GM23338 (cell line): ENCODE measurements around the gene COX7A1. TPM values are rescaled to one million over a fixed set of nuclear protein-coding genes. Genes with fewer than 3 reads are reported as not detected.
A peak's percentile ranks its signal among the peaks of the same experiment; 100 is the strongest.

ENCODE experiments used
- ATAC-seq: fragments of 200-7000 bp; cut with Tn5 transposase; 3 replicates; pipeline ENCODE4 v1.9.1; 2020
- DNase-seq: peaks from one replicate; pipeline ENCODE4 v3.0.0-alpha.2; 2015; ENCODE audit warnings: low spot score
- H2AFZ ChIP-seq: fragments of 200-600 bp; sonication (generic); 2 replicates; pipeline ENCODE4 v1.8.0; 2016; ENCODE audit warnings: antibody characterized with exemption, mild to moderate bottlenecking, moderate library complexity
- H3F3A ChIP-seq: fragments of 200-600 bp; sonication (generic); replicated peaks from 2 replicates; pipeline ENCODE4 v1.8.0; 2017; ENCODE audit warnings: antibody characterized with exemption, mixed run types, low read depth
- H3K27ac ChIP-seq: fragments of 200-600 bp; sonication (generic); 2 replicates; pipeline ENCODE4 v1.6.1; 2016; ENCODE audit warnings: low read depth
- H3K27me3 ChIP-seq: fragments of 200-600 bp; sonication (generic); 2 replicates; pipeline ENCODE4 v1.8.0; 2016; ENCODE audit warnings: mild to moderate bottlenecking, mixed run types, moderate library complexity; ENCODE audit not compliant: insufficient read depth
- H3K36me3 ChIP-seq: fragments of 200-600 bp; sonication (generic); 2 replicates; pipeline ENCODE4 v1.8.0; 2016; ENCODE audit warnings: mild to moderate bottlenecking; ENCODE audit not compliant: insufficient read depth
- H3K4me1 ChIP-seq: fragments of 200-600 bp; sonication (generic); 2 replicates; pipeline ENCODE4 v1.8.0; 2016; ENCODE audit warnings: mild to moderate bottlenecking, moderate library complexity; ENCODE audit not compliant: insufficient read depth
- H3K4me2 ChIP-seq: fragments of 200-600 bp; sonication (generic); 2 replicates; pipeline ENCODE4 v1.7.1; 2017; ENCODE audit warnings: mixed run types
- H3K4me3 ChIP-seq: fragments of 200-600 bp; sonication (generic); 2 replicates; pipeline ENCODE4 v1.6.1; 2016; ENCODE audit warnings: mixed run types
- H3K79me2 ChIP-seq: fragments of 200-600 bp; sonication (generic); replicated peaks from 2 replicates; pipeline ENCODE4 v1.8.0; 2017; ENCODE audit warnings: mild to moderate bottlenecking; ENCODE audit not compliant: insufficient read depth
- H3K9me2 ChIP-seq: fragments of 200-600 bp; sonication (generic); 2 replicates; pipeline ENCODE4 v1.8.0; 2017; ENCODE audit not compliant: insufficient read depth
- H4K20me1 ChIP-seq: fragments of 200-600 bp; sonication (generic); replicated peaks from 2 replicates; pipeline ENCODE4 v1.8.0; 2017; ENCODE audit warnings: mild to moderate bottlenecking; ENCODE audit not compliant: insufficient read depth
- H3K27ac Mint-ChIP-seq: 2 replicates; pipeline ENCODE4 v1.8.0; 2020; ENCODE audit warnings: inconsistent platforms, mild to moderate bottlenecking, moderate library complexity, mixed read lengths
- H3K27me3 Mint-ChIP-seq: 3 replicates; pipeline ENCODE4 v1.8.0; 2022; ENCODE audit warnings: low read depth, mild to moderate bottlenecking, moderate library complexity, mixed read lengths, inconsistent platforms; ENCODE audit not compliant: insufficient read depth, poor library complexity
- H3K36me3 Mint-ChIP-seq: 3 replicates; pipeline ENCODE4 v1.8.0; 2021; ENCODE audit warnings: low read depth, mild to moderate bottlenecking, inconsistent platforms, moderate library complexity, mixed read lengths
- H3K4me1 Mint-ChIP-seq: 3 replicates; pipeline ENCODE4 v1.8.0; 2020; ENCODE audit warnings: mild to moderate bottlenecking, inconsistent platforms, mixed read lengths
- H3K4me3 Mint-ChIP-seq: 3 replicates; pipeline ENCODE4 v1.8.0; 2021; ENCODE audit warnings: moderate library complexity, mild to moderate bottlenecking, inconsistent platforms, mixed read lengths
- H3K9me3 Mint-ChIP-seq: 3 replicates; pipeline ENCODE4 v1.8.0; 2020; ENCODE audit warnings: moderate library complexity, mild to moderate bottlenecking, inconsistent platforms, mixed read lengths
- CREB1 ChIP-seq: fragments of 250-450 bp; sonication (Bioruptor Pico); IDR thresholded peaks from 2 replicates; pipeline ENCODE4 v1.5.0; 2020; ENCODE audit warnings: low read depth, mild to moderate bottlenecking, moderate library complexity
- EZH2 ChIP-seq: fragments of 200-600 bp; sonication (generic); IDR thresholded peaks from one replicate; pipeline ENCODE4 v1.8.0; 2017; ENCODE audit warnings: antibody characterized with exemption, mild to moderate bottlenecking, low read depth; ENCODE audit not compliant: unreplicated experiment
- POLR2AphosphoS5 ChIP-seq: IDR thresholded peaks from 2 replicates; pipeline ENCODE4 v1.6.1; 2016; ENCODE audit warnings: antibody characterized with exemption, low read depth
- STAT1 ChIP-seq: IDR thresholded peaks from one replicate; pipeline ENCODE4 v1.6.1; 2016; ENCODE audit warnings: antibody characterized with exemption; ENCODE audit not compliant: unreplicated experiment
- ZNF114 ChIP-seq: fragments of 250-450 bp; sonication (Bioruptor Pico); IDR thresholded peaks from 2 replicates; pipeline ENCODE4 v1.5.0; 2020; ENCODE audit warnings: mild to moderate bottlenecking, moderate library complexity
- ZNF331 ChIP-seq: fragments of 250-450 bp; sonication (Bioruptor Pico); IDR thresholded peaks from 2 replicates; pipeline ENCODE4 v1.5.0; 2020; ENCODE audit warnings: low read depth, mild to moderate bottlenecking, moderate library complexity
- polyA plus RNA-seq: library from polyadenylated mRNA; unstranded; fragments of >200 nt; fragmentation: Nextera tagmentation; extraction: Ambion mirVana; gene quantifications from 2 replicates; pipeline ENCODE4 v1.2.1, GENCODE V29; 2016
- total RNA-seq: library from RNA; depleted of rRNA; stranded (reverse); fragments of >200 nt; shearing (Covaris generic); gene quantifications from 2 replicates; pipeline ENCODE4 v1.2.3, GENCODE V29; 2014
- TF ChIP-seq, protein P1 (sequence below): fragments of 250-450 bp; sonication (Bioruptor Pico); IDR thresholded peaks from 2 replicates; pipeline ENCODE4 v1.5.0; 2020; ENCODE audit warnings: mild to moderate bottlenecking, moderate library complexity
- TF ChIP-seq, protein P2 (sequence below): IDR thresholded peaks from 2 replicates; pipeline ENCODE4 v1.6.1; 2016; ENCODE audit warnings: antibody characterized with exemption

Gene COX7A1
- total and polyA plus RNA-seq, 2 experiments from 2014 or later: 0.52 to 5.5 TPM

DNA sequence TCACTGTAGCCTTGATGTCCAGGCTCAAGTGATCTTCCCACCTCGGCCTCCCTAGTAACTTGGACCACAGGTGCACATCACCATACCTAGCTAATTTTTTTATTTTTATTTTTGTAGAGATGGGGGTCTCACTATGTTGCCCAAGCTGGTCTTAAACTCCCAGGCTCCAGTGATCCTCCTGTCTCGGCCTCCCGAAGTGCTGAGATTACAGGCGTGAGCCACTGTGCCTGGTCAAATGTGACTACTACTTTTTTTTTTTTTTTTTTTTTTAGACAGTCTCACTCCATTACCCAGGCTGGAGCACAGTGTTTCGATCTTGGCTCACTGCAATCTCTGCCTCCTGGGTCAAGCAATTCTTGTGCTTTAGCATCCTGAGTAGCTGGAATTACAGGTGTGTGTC, 20.6 kb upstream of the COX7A1 start (continued):
- TF ChIP-seq, protein P1, sequence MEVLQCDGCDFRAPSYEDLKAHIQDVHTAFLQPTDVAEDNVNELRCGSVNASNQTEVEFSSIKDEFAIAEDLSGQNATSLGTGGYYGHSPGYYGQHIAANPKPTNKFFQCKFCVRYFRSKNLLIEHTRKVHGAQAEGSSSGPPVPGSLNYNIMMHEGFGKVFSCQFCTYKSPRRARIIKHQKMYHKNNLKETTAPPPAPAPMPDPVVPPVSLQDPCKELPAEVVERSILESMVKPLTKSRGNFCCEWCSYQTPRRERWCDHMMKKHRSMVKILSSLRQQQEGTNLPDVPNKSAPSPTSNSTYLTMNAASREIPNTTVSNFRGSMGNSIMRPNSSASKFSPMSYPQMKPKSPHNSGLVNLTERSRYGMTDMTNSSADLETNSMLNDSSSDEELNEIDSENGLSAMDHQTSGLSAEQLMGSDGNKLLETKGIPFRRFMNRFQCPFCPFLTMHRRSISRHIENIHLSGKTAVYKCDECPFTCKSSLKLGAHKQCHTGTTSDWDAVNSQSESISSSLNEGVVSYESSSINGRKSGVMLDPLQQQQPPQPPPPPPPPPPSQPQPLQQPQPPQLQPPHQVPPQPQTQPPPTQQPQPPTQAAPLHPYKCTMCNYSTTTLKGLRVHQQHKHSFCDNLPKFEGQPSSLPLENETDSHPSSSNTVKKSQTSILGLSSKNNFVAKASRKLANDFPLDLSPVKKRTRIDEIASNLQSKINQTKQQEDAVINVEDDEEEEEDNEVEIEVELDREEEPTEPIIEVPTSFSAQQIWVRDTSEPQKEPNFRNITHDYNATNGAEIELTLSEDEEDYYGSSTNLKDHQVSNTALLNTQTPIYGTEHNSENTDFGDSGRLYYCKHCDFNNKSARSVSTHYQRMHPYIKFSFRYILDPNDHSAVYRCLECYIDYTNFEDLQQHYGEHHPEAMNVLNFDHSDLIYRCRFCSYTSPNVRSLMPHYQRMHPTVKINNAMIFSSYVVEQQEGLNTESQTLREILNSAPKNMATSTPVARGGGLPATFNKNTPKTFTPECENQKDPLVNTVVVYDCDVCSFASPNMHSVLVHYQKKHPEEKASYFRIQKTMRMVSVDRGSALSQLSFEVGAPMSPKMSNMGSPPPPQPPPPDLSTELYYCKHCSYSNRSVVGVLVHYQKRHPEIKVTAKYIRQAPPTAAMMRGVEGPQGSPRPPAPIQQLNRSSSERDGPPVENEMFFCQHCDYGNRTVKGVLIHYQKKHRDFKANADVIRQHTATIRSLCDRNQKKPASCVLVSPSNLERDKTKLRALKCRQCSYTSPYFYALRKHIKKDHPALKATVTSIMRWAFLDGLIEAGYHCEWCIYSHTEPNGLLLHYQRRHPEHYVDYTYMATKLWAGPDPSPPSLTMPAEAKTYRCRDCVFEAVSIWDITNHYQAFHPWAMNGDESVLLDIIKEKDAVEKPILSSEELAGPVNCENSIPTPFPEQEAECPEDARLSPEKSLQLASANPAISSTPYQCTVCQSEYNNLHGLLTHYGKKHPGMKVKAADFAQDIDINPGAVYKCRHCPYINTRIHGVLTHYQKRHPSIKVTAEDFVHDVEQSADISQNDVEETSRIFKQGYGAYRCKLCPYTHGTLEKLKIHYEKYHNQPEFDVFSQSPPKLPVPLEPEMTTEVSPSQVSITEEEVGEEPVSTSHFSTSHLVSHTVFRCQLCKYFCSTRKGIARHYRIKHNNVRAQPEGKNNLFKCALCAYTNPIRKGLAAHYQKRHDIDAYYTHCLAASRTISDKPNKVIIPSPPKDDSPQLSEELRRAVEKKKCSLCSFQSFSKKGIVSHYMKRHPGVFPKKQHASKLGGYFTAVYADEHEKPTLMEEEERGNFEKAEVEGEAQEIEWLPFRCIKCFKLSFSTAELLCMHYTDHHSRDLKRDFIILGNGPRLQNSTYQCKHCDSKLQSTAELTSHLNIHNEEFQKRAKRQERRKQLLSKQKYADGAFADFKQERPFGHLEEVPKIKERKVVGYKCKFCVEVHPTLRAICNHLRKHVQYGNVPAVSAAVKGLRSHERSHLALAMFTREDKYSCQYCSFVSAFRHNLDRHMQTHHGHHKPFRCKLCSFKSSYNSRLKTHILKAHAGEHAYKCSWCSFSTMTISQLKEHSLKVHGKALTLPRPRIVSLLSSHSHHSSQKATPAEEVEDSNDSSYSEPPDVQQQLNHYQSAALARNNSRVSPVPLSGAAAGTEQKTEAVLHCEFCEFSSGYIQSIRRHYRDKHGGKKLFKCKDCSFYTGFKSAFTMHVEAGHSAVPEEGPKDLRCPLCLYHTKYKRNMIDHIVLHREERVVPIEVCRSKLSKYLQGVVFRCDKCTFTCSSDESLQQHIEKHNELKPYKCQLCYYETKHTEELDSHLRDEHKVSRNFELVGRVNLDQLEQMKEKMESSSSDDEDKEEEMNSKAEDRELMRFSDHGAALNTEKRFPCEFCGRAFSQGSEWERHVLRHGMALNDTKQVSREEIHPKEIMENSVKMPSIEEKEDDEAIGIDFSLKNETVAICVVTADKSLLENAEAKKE (CRISPR knock-in tag): no peak
- TF ChIP-seq, protein P2, sequence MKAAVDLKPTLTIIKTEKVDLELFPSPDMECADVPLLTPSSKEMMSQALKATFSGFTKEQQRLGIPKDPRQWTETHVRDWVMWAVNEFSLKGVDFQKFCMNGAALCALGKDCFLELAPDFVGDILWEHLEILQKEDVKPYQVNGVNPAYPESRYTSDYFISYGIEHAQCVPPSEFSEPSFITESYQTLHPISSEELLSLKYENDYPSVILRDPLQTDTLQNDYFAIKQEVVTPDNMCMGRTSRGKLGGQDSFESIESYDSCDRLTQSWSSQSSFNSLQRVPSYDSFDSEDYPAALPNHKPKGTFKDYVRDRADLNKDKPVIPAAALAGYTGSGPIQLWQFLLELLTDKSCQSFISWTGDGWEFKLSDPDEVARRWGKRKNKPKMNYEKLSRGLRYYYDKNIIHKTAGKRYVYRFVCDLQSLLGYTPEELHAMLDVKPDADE: no peak

DNA sequence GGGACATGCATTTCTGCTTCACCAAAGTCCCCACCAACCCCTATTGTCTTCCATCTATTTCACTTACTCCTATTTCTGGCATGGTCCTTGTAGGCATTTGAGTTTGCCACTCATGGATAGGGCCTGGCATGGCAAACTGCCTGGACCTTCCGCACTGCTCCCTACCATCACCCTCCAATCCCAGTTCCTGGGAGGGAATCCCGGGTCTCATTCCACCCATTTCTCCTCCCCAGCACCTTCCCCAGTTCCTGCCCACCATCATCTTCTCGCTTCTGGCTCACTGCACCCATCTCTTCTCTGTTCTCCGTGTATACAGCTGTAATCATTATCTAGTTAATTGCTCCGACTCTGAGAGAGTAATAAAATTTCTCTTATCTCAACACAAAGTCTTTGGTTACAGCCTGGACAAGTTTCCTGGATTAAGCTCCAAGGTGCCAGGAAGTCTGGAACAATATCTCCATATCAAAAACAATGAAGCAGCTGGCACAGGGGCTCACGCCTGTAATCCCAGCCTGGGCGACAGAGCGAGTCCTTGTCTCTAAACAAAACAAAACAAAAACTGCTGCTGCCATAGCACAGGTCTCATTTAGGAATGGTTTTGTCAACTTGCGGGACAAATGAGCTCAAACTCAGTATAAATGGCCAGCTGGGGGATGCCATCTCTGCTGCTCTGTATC, 17.0 kb upstream of the COX7A1 start:
- H3K4me1 Mint-ChIP-seq: 0 out of 3 replicates have a peak, but pooled peaks cover 3% of the 10 kb centered on the region
- H3K27me3 ChIP-seq: no peaks in the 10 kb centered on the region
- ATAC-seq (no peak), DNase-seq (peak; percentile 11)
- H3K27ac Mint-ChIP-seq: no peak overlapping the region
- no peak overlapping the region for H2AFZ ChIP-seq
- no peaks in the 10 kb centered on the region for H3K9me3 Mint-ChIP-seq
- no peaks in the 10 kb centered on the region for H3K4me1 ChIP-seq
- H3K9me2 ChIP-seq: no peaks in the 10 kb centered on the region
- H3K79me2 ChIP-seq: no peaks in the 10 kb centered on the region
- H3K27me3 Mint-ChIP-seq: peaks cover 12% of the 10 kb centered on the region
- H3K36me3 ChIP-seq: no peaks in the 10 kb centered on the region
- H3K4me3 ChIP-seq: no peak overlapping the region
- no peak overlapping the region for H3K4me3 Mint-ChIP-seq
- no peak overlapping the region; the same call in 1 of the 2 replicates for H3K27ac ChIP-seq
- no peaks in the 10 kb centered on the region for H4K20me1 ChIP-seq
- H3K36me3 Mint-ChIP-seq: no peaks in the 10 kb centered on the region
- H3K4me2 ChIP-seq: no peak overlapping the region
- peaks cover 11% of the 10 kb centered on the region; the same call in 1 of the 2 replicates for H3F3A ChIP-seq
- no peak for TF ChIP-seq POLR2AphosphoS5
- TF ChIP-seq ZNF331 (CRISPR knock-in tag): no peak
- no peak for TF ChIP-seq STAT1
- TF ChIP-seq, protein P1 (CRISPR knock-in tag): no peak
- no peak for TF ChIP-seq CREB1 (CRISPR knock-in tag)
- no peak for TF ChIP-seq ZNF114 (CRISPR knock-in tag)
- no peak for TF ChIP-seq EZH2
